ENCODE data around the gene ITSN1.

ITSN1 gene

DNA sequence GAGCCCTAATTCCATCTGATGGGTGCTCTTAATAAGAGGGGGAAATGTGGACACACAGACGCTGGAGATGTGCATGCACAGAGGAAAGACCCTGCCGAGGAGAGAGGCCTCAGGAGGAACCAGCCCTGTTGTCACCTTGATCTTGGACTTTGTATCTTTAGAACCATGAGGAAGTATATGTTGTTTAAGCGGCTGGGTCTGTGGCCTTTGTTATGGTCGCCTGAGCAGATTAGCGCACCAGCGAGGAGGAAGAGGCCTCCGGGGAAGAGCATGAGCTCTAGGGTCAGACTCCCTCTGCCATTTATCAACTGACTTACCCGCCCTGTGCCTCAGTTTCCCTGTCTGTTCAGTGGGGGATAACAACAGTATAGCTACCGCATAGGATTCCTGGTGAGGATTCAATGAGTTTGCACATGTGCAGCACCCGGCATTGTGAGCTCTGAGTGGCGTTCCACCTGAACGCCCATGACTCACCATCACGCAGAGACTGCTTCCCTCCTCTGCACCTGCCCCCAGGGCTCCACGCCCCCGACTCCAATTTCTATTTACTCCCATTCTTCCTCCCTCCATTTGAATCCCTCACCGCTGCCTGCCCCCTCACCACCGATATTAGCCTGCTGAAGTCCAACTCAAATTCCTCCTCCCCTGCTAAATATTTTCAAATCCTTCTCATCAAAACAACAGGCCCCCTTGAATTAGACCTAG lies 206.1 kb downstream of the ITSN1 start:
- Histone ChIP-seq H3K4me1 (ENCODE audit: control insufficient read depth, insufficient read depth, low read length, unreplicated experiment) (no peaks in the 10 kb centered on the region), H3K27ac (ENCODE audit: low read depth, low read length) (no peak overlapping the region), H3K36me3 (ENCODE audit: insufficient read depth, low read length) (no peaks in the 10 kb centered on the region), H3K27me3 (ENCODE audit: insufficient read depth, low read length) (no peaks in the 10 kb centered on the region), H3K4me3 (ENCODE audit: low read depth, low read length) (no peak overlapping the region), H3K79me2 (ENCODE audit: control insufficient read depth, insufficient read depth, low read length, unreplicated experiment) (no peaks in the 10 kb centered on the region), H2AFZ (ENCODE audit: low read length, unreplicated experiment) (no peak overlapping the region)

GRCh38 chr21:33849834-33850233 lies 207.5 kb downstream of the ITSN1 start:
- Histone ChIP-seq H3K79me2 (ENCODE audit: control insufficient read depth, insufficient read depth, low read length, unreplicated experiment) (no peaks in the 10 kb centered on the region), H3K4me1 (ENCODE audit: control insufficient read depth, insufficient read depth, low read length, unreplicated experiment) (peaks cover 3% of the 10 kb centered on the region), H3K27ac (ENCODE audit: low read depth, low read length) (no peak overlapping the region), H3K36me3 (ENCODE audit: insufficient read depth, low read length) (no peaks in the 10 kb centered on the region), H3K27me3 (ENCODE audit: insufficient read depth, low read length) (no peaks in the 10 kb centered on the region), H2AFZ (ENCODE audit: low read length, unreplicated experiment) (no peak overlapping the region), H3K4me3 (ENCODE audit: low read depth, low read length) (no peak overlapping the region)

GRCh38 chr21:33850401-33850800 lies 208.1 kb downstream of the ITSN1 start:
- Histone ChIP-seq H3K79me2 (ENCODE audit: control insufficient read depth, insufficient read depth, low read length, unreplicated experiment) (no peaks in the 10 kb centered on the region), H2AFZ (ENCODE audit: low read length, unreplicated experiment) (no peak overlapping the region), H3K36me3 (ENCODE audit: insufficient read depth, low read length) (no peaks in the 10 kb centered on the region), H3K4me1 (ENCODE audit: control insufficient read depth, insufficient read depth, low read length, unreplicated experiment) (peaks cover 4% of the 10 kb centered on the region), H3K27me3 (ENCODE audit: insufficient read depth, low read length) (no peaks in the 10 kb centered on the region), H3K4me3 (ENCODE audit: low read depth, low read length) (no peak overlapping the region), H3K27ac (ENCODE audit: low read depth, low read length) (no peak overlapping the region)

GRCh38 chr21:33850985-33851384 lies 208.7 kb downstream of the ITSN1 start:
- H3K79me2 ChIP-seq (ENCODE audit: control insufficient read depth, insufficient read depth, low read length, unreplicated experiment), result no peaks in the 10 kb centered on the region

DNA sequence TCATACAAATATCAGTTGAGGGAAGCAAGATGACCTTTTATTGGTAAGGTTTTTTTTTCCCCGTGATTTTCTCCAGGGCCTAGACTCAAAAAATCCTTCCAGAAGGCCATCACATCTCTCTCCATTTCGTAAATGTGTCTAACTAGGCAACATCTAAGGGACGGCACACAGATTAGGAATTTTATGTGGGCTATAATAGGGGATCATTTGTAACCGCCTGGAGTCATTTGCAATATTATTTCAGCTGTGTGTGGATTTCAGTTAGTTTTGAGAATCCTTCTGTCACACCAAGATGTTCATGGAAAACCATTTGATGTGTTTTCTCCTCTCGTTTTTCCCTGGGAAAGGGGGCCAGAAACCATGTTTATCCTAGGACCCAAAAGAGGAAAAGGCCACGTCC lies 210.2 kb downstream of the ITSN1 start:
- no peak overlapping the region for H3K27ac ChIP-seq (ENCODE audit: low read depth, low read length)
- H3K4me3 ChIP-seq (ENCODE audit: low read depth, low read length), result no peak overlapping the region
- no peaks in the 10 kb centered on the region for H3K27me3 ChIP-seq (ENCODE audit: insufficient read depth, low read length)
- no peak overlapping the region for H2AFZ ChIP-seq (ENCODE audit: low read length, unreplicated experiment)
- peaks cover 4% of the 10 kb centered on the region for H3K4me1 ChIP-seq (ENCODE audit: control insufficient read depth, insufficient read depth, low read length, unreplicated experiment)
- H3K36me3 ChIP-seq (ENCODE audit: insufficient read depth, low read length), result no peaks in the 10 kb centered on the region
- no peaks in the 10 kb centered on the region for H3K79me2 ChIP-seq (ENCODE audit: control insufficient read depth, insufficient read depth, low read length, unreplicated experiment)

More at GRCh38 chr21:33850985-33851384, 208.7 kb downstream of the ITSN1 start:
- Histone ChIP-seq H3K4me1 (ENCODE audit: control insufficient read depth, insufficient read depth, low read length, unreplicated experiment) (peaks cover 4% of the 10 kb centered on the region), H3K4me3 (ENCODE audit: low read depth, low read length) (no peak overlapping the region), H3K27me3 (ENCODE audit: insufficient read depth, low read length) (no peaks in the 10 kb centered on the region), H3K36me3 (ENCODE audit: insufficient read depth, low read length) (no peaks in the 10 kb centered on the region), H3K27ac (ENCODE audit: low read depth, low read length) (no peak overlapping the region), H2AFZ (ENCODE audit: low read length, unreplicated experiment) (no peak overlapping the region)

DNA sequence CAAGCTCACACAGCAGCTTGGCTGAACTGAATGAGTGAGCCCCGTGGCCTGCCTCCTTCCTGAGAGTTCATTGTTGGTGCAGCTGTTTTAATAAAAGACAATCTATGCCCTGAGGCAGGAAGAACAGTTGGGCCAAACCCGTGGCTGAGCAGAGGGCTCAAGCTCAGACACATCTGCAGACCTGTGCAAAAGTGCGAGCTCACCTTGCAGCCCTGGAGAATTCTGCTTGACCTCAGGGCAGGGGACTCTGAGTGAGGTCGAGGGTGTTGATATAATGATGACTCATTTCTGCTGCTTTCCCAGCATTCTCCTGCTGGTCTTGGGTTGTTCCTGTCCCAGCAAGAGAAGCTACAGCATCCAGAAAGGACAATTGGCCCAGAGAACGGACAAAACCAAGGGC lies 212.3 kb downstream of the ITSN1 start:
- Histone ChIP-seq H3K36me3 (ENCODE audit: insufficient read depth, low read length) (no peaks in the 10 kb centered on the region), H3K79me2 (ENCODE audit: control insufficient read depth, insufficient read depth, low read length, unreplicated experiment) (no peaks in the 10 kb centered on the region), H3K27ac (ENCODE audit: low read depth, low read length) (no peak overlapping the region), H2AFZ (ENCODE audit: low read length, unreplicated experiment) (no peak overlapping the region), H3K4me1 (ENCODE audit: control insufficient read depth, insufficient read depth, low read length, unreplicated experiment) (peaks cover 4% of the 10 kb centered on the region), H3K27me3 (ENCODE audit: insufficient read depth, low read length) (no peaks in the 10 kb centered on the region), H3K4me3 (ENCODE audit: low read depth, low read length) (no peak overlapping the region)

DNA sequence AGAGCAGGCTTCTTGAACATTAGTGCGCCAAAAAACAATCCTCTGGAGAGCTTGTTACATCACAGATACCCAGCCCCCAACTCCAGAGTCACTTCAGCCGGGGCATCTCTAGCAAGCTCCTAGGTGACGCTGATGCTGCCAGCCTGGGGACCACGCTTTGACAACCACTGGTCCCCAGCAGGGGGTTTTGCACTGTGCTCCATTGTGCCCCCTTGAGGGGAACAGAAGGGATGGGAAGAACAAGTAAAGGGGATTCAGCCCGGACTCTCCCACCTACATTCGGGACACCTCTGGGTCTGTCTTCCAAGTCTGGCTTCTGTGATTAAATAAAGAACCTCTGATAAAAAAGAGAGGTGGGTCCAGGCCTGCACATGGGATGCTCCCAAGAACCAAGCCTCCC lies 212.9 kb downstream of the ITSN1 start:
- H3K27me3 ChIP-seq (ENCODE audit: insufficient read depth, low read length), result no peaks in the 10 kb centered on the region
- H3K36me3 ChIP-seq (ENCODE audit: insufficient read depth, low read length), result no peaks in the 10 kb centered on the region
- peaks cover 4% of the 10 kb centered on the region for H3K4me1 ChIP-seq (ENCODE audit: control insufficient read depth, insufficient read depth, low read length, unreplicated experiment)
- H3K79me2 ChIP-seq (ENCODE audit: control insufficient read depth, insufficient read depth, low read length, unreplicated experiment), result no peaks in the 10 kb centered on the region
- H3K27ac ChIP-seq (ENCODE audit: low read depth, low read length), result no peak overlapping the region
- no peak overlapping the region for H3K4me3 ChIP-seq (ENCODE audit: low read depth, low read length)
- H2AFZ ChIP-seq (ENCODE audit: low read length, unreplicated experiment), result no peak overlapping the region

DNA sequence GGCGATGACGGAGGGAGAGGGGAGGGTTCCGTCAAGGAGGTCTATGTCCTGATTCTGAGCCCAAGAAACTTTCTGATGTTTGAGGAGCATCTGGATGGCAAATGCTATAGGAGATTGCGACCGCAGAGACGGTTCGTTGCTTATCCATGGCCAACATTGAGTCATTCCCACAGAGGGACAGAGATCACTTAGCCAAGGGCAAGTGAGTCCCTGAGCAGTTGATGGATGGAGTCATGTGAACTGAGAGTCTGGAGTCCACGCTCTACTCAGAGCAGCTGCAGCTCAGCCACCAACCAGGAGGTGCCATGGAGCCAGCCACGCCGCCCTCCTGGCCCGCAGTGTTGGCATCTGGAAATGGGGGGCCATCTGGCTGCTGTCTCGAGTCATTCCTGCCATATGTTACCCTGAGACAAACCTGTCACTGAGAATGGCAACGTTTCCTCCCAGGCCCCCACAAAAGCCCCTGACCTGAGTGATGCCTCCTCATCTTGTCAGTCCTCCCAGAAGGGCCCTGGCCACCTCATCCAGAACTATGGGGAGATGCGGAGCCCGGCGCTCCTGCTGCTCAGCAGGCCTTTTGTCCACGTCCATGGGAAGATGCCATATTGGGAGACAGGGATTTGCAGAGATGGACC lies 214.7 kb downstream of the ITSN1 start:
- Histone ChIP-seq H3K36me3 (ENCODE audit: insufficient read depth, low read length) (no peaks in the 10 kb centered on the region), H3K27me3 (ENCODE audit: insufficient read depth, low read length) (no peaks in the 10 kb centered on the region), H3K79me2 (ENCODE audit: control insufficient read depth, insufficient read depth, low read length, unreplicated experiment) (no peaks in the 10 kb centered on the region)

DNA sequence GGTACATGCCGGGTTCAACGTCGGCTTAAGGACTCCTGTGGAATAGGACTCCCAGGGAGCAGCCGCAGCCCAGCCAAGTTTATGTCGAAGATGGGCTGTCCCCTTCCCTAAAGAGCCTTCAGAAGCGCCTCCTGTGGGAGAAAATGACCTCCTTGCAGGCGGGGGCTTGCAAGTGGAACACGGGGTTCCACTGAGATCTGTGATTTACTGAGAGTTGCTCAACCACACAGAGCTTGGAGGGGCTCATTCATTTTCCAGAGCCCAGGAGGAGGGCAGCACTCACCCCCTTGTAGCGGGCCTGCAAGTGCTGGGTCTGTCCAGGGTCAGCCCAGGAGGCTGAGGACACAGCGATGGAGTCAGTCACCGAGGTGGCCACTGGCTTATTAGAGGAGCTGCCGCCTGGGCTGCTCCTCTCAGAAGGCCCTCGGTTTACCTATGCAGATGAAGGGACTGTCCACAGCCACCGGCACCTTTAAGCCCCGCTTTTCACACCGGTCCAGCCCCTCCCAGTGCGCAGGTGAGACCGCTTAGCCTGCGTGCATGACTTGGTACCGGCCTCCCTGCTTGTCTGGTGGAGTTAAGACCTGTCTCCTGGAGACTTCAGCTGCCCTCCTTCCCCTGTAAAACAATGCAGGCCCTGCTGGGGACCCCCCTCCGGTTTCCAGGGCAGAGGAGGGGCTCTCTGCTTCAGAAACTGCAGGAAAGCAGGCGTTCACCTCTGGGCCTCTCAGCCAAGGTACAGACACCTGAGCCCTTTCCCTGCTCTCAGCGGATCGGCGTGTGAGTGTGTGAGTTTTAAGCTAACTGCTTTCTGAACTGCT lies 215.8 kb downstream of the ITSN1 start:
- Histone ChIP-seq H2AFZ (ENCODE audit: low read length, unreplicated experiment) (no peak overlapping the region), H3K36me3 (ENCODE audit: insufficient read depth, low read length) (no peaks in the 10 kb centered on the region), H3K27me3 (ENCODE audit: insufficient read depth, low read length) (no peaks in the 10 kb centered on the region), H3K4me1 (ENCODE audit: control insufficient read depth, insufficient read depth, low read length, unreplicated experiment) (peaks cover 4% of the 10 kb centered on the region), H3K79me2 (ENCODE audit: control insufficient read depth, insufficient read depth, low read length, unreplicated experiment) (no peaks in the 10 kb centered on the region), H3K4me3 (ENCODE audit: low read depth, low read length) (no peak overlapping the region), H3K27ac (ENCODE audit: low read depth, low read length) (no peak overlapping the region)

More for the DNA sequence above, 214.7 kb downstream of the ITSN1 start:
- no peak overlapping the region for H2AFZ ChIP-seq (ENCODE audit: low read length, unreplicated experiment)
- no peak overlapping the region for H3K27ac ChIP-seq (ENCODE audit: low read depth, low read length)
- H3K4me1 ChIP-seq (ENCODE audit: control insufficient read depth, insufficient read depth, low read length, unreplicated experiment), result peaks cover 4% of the 10 kb centered on the region
- H3K4me3 ChIP-seq (ENCODE audit: low read depth, low read length), result no peak overlapping the region

GRCh38 chr21:33858667-33859372 lies 216.5 kb downstream of the ITSN1 start:
- Histone ChIP-seq H3K4me1 (ENCODE audit: control insufficient read depth, insufficient read depth, low read length, unreplicated experiment) (peaks cover 4% of the 10 kb centered on the region), H3K79me2 (ENCODE audit: control insufficient read depth, insufficient read depth, low read length, unreplicated experiment) (no peaks in the 10 kb centered on the region), H3K36me3 (ENCODE audit: insufficient read depth, low read length) (no peaks in the 10 kb centered on the region), H2AFZ (ENCODE audit: low read length, unreplicated experiment) (no peak overlapping the region), H3K27me3 (ENCODE audit: insufficient read depth, low read length) (no peaks in the 10 kb centered on the region), H3K27ac (ENCODE audit: low read depth, low read length) (no peak overlapping the region), H3K4me3 (ENCODE audit: low read depth, low read length) (no peak overlapping the region)
